NCI-H2171 (cell line): ENCODE data around the gene TMEM164.

Source experiments
- DNase-seq: peaks from one replicate; lab custom pipeline; 2025; lab: John Stamatoyannopoulos, UW

The TMEM164 gene

GRCh38 chrX:110210417-110211139, 207.7 kb downstream of the TMEM164 start:
- no peak for DNase-seq

- DNase-seq, result no peak
These were observed 208.4 kb downstream of the TMEM164 start for GRCh38 chrX:110211340-110211739.

- DNase-seq, result no peak
These were observed 209.4 kb downstream of the TMEM164 start for GRCh38 chrX:110212299-110212698.

GRCh38 chrX:110213183-110213582, 210.3 kb downstream of the TMEM164 start:
- DNase-seq, result no peak

- no peak for DNase-seq
These were observed 211.8 kb downstream of the TMEM164 start for GRCh38 chrX:110214684-110215083.

GRCh38 chrX:110215411-110215810, 212.5 kb downstream of the TMEM164 start:
- no peak for DNase-seq

GRCh38 chrX:110216027-110216426, 213.1 kb downstream of the TMEM164 start:
- DNase-seq, result no peak

GRCh38 chrX:110218591-110218990, 215.7 kb downstream of the TMEM164 start:
- no peak for DNase-seq

GRCh38 chrX:110219920-110220319, 217.0 kb downstream of the TMEM164 start:
- no peak for DNase-seq

GRCh38 chrX:110222497-110223257, 219.8 kb downstream of the TMEM164 start:
- DNase-seq, result no peak

- DNase-seq, result no peak
These were observed 222.2 kb downstream of the TMEM164 start for GRCh38 chrX:110224926-110225617.

- DNase-seq, result no peak
These were observed 224.0 kb downstream of the TMEM164 start for GRCh38 chrX:110226931-110227330.
